Measurements from ENCODE around the gene NDUFV3.
"Not testable (repeated sequence)": the region's sequence is repeated elsewhere in the genome, so short reads cannot be mapped to it uniquely, and the experiment has no call there.

Gene NDUFV3

DNA sequence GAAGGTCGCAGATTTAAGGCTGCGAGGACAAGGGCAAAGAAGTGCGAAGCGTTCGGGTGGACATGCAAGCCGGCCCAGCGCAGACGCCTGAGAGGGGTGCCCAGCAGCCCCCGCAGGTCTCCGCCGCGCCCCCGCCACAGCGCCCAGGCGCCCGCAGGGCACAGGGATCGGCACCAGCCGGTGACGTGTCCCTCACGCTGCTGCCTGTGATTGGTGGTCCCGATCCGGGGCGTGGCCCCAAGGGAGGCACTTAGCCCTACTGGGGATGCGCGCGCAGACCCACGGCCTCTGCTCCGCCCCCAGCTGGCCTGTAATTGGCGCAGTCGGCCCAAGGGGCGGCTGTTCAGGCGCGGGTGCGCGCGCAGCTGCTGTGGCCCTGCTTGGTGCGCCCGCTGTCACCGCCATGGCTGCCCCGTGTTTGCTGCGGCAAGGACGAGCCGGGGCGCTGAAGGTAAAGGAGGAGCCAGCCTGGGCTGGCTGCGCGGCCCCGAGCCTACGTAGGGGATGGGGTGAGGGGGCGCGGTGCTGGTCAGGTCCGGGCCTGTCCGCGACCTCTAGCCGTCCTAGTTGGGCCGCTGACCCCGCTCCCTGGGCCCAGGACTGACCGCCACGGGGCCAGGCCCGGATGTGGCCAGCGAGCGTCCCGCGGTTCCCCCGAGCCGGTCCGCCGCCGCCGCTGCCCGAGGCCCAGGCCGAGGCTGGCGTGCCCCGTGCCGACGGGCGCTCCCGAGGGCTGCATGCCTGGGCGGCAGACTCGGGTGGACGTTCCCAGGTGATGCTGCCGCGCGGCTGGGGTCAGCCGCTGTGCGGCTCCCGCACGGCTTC lies at the start of gene NDUFV3:
NDUFV3 (plus strand) TSS at position 379 of the 825 bp plus-strand sequence; CDS start at position 404, 25 bp downstream.
- H3K4me3 ChIP-seq (ENCODE audit: low read depth, low read length): peak within 1 kb of the TSS; percentile 93

- H3K4me3 ChIP-seq (ENCODE audit: low read depth, low read length): no peak overlapping the region
Observed at GRCh38 chr21:42844411-42845113, 48.5 kb upstream of the NDUFV3 start.

DNA sequence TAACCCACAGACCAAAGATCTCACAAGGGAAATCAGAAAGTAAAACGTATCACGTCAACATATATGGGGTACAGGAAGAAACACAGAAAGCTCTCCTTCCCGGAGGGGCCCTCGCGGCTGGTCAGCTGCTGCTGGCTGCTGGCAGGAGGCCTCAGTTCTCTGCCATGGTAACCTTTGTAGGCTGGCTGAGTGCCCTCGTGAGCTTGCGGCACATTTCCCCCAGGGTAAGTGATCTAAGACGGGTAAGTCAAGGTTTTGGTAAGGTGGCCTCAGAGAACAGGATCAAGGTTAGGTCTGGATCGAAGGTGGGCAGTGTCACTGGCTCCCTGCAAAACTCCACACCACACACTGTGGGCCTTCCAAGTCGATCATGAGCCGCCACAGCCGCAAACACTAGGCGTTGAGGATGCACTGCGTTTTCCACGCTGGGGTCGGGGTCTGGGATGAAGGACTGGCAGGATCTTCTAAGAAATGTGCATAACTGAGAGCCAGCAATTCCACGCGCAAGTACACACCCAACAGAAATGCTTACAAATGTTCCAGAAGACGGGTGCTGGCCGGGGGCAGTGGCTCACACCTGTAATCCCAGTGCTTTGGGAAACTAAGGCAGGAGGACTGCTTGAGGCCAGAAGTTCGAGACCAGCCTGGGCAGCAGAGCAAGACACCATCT lies 47.7 kb upstream of the NDUFV3 start:
- no peak overlapping the region for H3K4me3 ChIP-seq (ENCODE audit: low read depth, low read length)

DNA sequence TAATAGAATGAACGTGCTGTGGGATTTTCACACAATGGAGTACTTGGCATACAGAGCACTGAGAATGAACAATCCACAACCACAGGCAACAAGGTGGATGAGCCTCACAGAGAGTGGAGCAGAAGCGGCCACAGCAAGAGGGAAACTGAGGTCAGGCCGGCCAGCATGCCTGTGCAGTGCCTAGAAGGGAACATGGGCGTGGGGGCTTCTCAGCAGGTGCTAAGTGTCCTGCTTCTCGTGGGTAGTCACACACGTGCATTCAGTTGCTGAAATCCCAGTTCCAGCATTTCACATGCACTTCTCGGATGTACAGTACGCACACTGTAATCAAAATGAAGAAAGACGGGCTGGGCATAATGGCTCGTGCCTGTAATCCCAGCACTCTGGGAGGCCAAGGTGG lies 46.9 kb upstream of the NDUFV3 start:
- H3K4me3 ChIP-seq (ENCODE audit: low read depth, low read length): no peak overlapping the region

- no peak overlapping the region for H3K4me3 ChIP-seq (ENCODE audit: low read depth, low read length)
Observed at GRCh38 chr21:42847051-42847707, 45.9 kb upstream of the NDUFV3 start.

DNA sequence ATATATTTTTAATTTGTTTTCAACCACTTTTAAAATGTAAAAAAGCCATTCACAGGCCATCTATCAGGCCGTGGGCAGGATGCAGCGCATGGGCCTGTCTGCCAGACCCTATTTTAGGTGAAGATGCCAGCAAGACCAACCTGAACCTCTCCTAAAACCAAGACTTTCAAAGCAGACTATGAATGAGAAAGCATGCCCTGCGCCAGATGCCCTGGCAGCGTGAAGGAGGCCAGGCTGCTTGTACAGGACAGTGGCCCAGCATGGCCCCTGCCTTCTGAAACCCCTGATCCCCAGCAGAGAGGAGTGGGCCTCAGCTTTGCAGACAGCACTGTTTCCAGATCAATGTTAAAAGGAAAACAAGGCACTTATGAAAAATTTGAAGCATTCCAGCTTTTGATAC lies 45.4 kb upstream of the NDUFV3 start:
- H3K4me3 ChIP-seq (ENCODE audit: low read depth, low read length): no peak overlapping the region

- H3K4me3 ChIP-seq (ENCODE audit: low read depth, low read length): not testable (repeated sequence)
Observed at GRCh38 chr21:42848144-42848931, 44.8 kb upstream of the NDUFV3 start.

- no peak overlapping the region for H3K4me3 ChIP-seq (ENCODE audit: low read depth, low read length)
Observed at GRCh38 chr21:42848932-42849758, 44.0 kb upstream of the NDUFV3 start.

DNA sequence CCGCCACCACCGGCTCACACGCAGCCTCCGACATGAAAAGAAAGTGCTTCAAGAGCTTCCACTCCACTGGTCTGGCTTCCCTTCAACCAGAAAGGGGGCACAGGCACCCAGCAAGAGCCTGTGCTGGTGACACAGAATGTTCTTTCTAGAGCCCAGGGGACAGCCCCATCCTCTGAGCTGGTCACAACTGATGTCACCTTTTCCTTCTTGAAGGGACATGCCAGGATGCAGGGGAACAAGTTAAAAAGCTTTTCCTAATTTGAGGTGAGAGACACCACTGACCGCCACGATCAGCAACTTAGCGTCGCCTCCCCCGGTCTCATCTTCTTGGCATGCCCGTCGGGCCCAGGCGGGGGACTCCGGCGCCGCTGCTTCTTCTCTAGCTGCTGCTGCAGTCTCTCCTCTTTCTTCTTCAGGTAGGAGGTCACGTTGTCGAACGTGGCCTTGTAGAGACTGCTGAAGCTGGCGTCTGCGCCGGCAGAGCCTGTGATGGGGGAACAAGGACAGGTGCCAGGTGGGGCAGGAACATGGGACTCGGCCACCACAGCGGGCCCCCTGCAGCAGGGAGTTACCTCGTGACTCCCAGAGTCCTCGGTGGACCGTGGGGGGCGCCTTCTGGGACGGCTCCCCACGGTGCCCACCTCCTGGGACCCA lies 43.2 kb upstream of the NDUFV3 start:
- H3K4me3 ChIP-seq (ENCODE audit: low read depth, low read length): no peak overlapping the region

- H3K4me3 ChIP-seq (ENCODE audit: low read depth, low read length): no peak overlapping the region
Observed at GRCh38 chr21:42850463-42850862, 42.6 kb upstream of the NDUFV3 start.

- no peak overlapping the region for H3K4me3 ChIP-seq (ENCODE audit: low read depth, low read length)
Observed at GRCh38 chr21:42850866-42851391, 42.2 kb upstream of the NDUFV3 start.

- no peak overlapping the region for H3K4me3 ChIP-seq (ENCODE audit: low read depth, low read length)
Observed at GRCh38 chr21:42851812-42852665, 41.1 kb upstream of the NDUFV3 start.

- H3K4me3 ChIP-seq (ENCODE audit: low read depth, low read length): no peak overlapping the region
Observed at GRCh38 chr21:42852925-42853570, 40.1 kb upstream of the NDUFV3 start.

DNA sequence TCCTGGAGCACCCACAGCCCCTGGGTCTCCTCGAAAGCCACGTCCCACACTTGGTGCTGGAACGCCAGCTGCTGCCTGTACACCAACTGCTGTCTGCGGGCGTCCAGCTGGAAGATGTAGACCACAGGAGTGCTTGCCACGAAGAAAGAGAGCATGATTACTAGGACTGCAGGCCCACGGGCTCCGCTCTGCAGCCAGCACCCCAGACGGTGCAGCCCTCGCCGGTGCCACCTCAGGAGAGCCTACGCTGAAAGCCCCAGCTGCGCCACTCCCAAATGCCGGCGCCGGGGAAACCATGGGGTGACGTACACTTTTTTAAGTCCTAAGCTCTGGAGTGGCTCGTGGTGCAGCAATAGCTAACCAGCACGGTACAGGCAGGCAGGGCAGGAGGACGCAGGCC lies 39.5 kb upstream of the NDUFV3 start:
- H3K4me3 ChIP-seq (ENCODE audit: low read depth, low read length): no peak overlapping the region

- H3K4me3 ChIP-seq (ENCODE audit: low read depth, low read length): no peak overlapping the region
Observed at GRCh38 chr21:42854246-42855010, 38.7 kb upstream of the NDUFV3 start.

DNA sequence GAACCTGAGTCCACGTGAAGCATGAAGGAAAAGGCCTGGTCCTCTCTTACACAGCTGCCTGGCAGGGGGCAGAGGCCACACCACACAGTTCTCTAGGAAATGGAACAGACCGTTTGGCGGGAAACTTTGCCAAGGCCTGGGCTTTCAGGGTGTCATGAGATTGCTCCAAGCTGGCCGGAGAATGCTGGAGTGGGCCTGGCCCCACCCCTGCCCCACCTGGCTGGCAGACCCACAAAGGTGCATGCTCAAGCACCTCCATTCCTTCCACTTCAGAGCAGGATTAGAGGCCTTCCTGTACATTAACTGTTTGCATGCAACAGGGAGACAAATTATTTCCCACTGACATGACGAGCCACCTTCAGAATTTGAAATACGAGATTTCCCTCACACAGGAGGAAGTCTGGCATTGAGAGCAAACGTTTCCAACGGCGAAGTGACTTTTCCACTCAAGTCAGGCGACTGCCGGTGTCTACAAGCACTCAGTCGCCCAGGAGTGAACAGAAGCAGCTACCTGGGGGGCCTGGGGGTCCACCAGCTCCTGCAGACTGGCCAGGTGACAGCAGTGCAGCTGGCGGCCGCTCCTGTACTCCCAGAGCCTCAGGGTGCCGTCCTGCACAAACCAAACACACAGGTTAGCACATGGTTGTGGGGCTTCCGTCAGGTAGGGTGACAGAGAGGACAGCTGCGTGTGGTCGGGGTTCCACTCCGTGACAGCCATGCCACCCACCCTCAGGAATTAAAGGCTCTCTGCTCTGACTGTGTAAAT lies 37.8 kb upstream of the NDUFV3 start:
- no peak overlapping the region for H3K4me3 ChIP-seq (ENCODE audit: low read depth, low read length)

Data from iPS-11a (cell line).